ENCODE data around the gene MPO. TPM values are rescaled to one million over a fixed set of nuclear protein-coding genes. Genes with fewer than 3 reads are reported as not detected.

The MPO gene
- total RNA-seq, 2 donors from 2014 or later: not detected

GRCh38 chr17:58234512-58234911, 46.2 kb downstream of the MPO start:
- WGBS, 2 experiments (ENCODE audit: insufficient coverage in 1 of 2, insufficient read length in 1 of 2): 92 to 100% methylated on average over 3 of the region's 3 CpGs
- peaks cover 73% of the 10 kb centered on the region for H3K27me3 ChIP-seq (ENCODE audit: control insufficient read depth, insufficient read depth, low read length, poor library complexity, severe bottlenecking)
- H3K36me3 ChIP-seq (ENCODE audit: control insufficient read depth, insufficient read depth, low read length): no peaks in the 10 kb centered on the region
- H3K9ac ChIP-seq (ENCODE audit: extremely low read depth, low read length, poor library complexity, severe bottlenecking): no peak overlapping the region
- H3K9me3 Mint-ChIP-seq: no peaks in the 10 kb centered on the region
- no peak overlapping the region for H3K4me3 Mint-ChIP-seq
- no peak overlapping the region for H3K4me3 ChIP-seq (ENCODE audit: low read length)
- no peaks in the 10 kb centered on the region for H3K36me3 Mint-ChIP-seq (ENCODE audit: low read depth)
- no peaks in the 10 kb centered on the region for H3K9me3 ChIP-seq (ENCODE audit: control insufficient read depth, low read length)
- H3K27ac Mint-ChIP-seq: no peak overlapping the region
- no peak for TF ChIP-seq CTCF (conservative IDR thresholded peaks at IDR 0.05)
- H3K27ac ChIP-seq (ENCODE audit: low read depth, low read length): no peak overlapping the region
- H3K4me1 ChIP-seq (ENCODE audit: control insufficient read depth, insufficient read depth, low read length): no peaks in the 10 kb centered on the region
- H3K4me1 Mint-ChIP-seq: no peaks in the 10 kb centered on the region
- peak; percentile 15 for DNase-seq
- H3K27me3 Mint-ChIP-seq (ENCODE audit: insufficient read depth): peaks cover 87% of the 10 kb centered on the region

- H3K27ac ChIP-seq (ENCODE audit: low read depth, low read length): no peak overlapping the region
- peak; percentile 24 for DNase-seq
- Mint-ChIP-seq H3K4me3 (no peak overlapping the region), H3K36me3 (ENCODE audit: low read depth) (no peaks in the 10 kb centered on the region), H3K9me3 (no peaks in the 10 kb centered on the region), H3K4me1 (peaks cover 8% of the 10 kb centered on the region), H3K27ac (no peak overlapping the region), H3K27me3 (ENCODE audit: insufficient read depth) (peaks cover 79% of the 10 kb centered on the region)
- H3K9me3 ChIP-seq (ENCODE audit: control insufficient read depth, low read length): no peaks in the 10 kb centered on the region
- H3K4me1 ChIP-seq (ENCODE audit: control insufficient read depth, insufficient read depth, low read length): no peaks in the 10 kb centered on the region
- no peaks in the 10 kb centered on the region for H3K36me3 ChIP-seq (ENCODE audit: control insufficient read depth, insufficient read depth, low read length)
- H3K9ac ChIP-seq (ENCODE audit: extremely low read depth, low read length, poor library complexity, severe bottlenecking): no peak overlapping the region
- H3K27me3 ChIP-seq (ENCODE audit: control insufficient read depth, insufficient read depth, low read length, poor library complexity, severe bottlenecking): peaks cover 63% of the 10 kb centered on the region
- no peak overlapping the region for H3K4me3 ChIP-seq (ENCODE audit: low read length)
- no peak for TF ChIP-seq CTCF (conservative IDR thresholded peaks at IDR 0.05)
- 93 to 100% methylated on average over 3 of the region's 3 CpGs for WGBS, 2 experiments (ENCODE audit: insufficient coverage in 1 of 2, insufficient read length in 1 of 2)
Measured at GRCh38 chr17:58233543-58233942, 47.2 kb downstream of the MPO start.

- H3K9me3 ChIP-seq (ENCODE audit: control insufficient read depth, low read length): no peaks in the 10 kb centered on the region
- no peak for TF ChIP-seq CTCF (conservative IDR thresholded peaks at IDR 0.05)
- no peak overlapping the region for H3K9ac ChIP-seq (ENCODE audit: extremely low read depth, low read length, poor library complexity, severe bottlenecking)
- peak; percentile 83 for DNase-seq
- no peaks in the 10 kb centered on the region for H3K4me1 ChIP-seq (ENCODE audit: control insufficient read depth, insufficient read depth, low read length)
- Mint-ChIP-seq H3K36me3 (ENCODE audit: low read depth) (no peaks in the 10 kb centered on the region), H3K4me1 (peaks cover 12% of the 10 kb centered on the region), H3K27ac (no peak overlapping the region), H3K4me3 (no peak overlapping the region), H3K27me3 (ENCODE audit: insufficient read depth) (peaks cover 79% of the 10 kb centered on the region), H3K9me3 (no peaks in the 10 kb centered on the region)
- no peaks in the 10 kb centered on the region for H3K36me3 ChIP-seq (ENCODE audit: control insufficient read depth, insufficient read depth, low read length)
- H3K4me3 ChIP-seq (ENCODE audit: low read length): no peak overlapping the region
- WGBS, 2 experiments (ENCODE audit: insufficient coverage in 1 of 2, insufficient read length in 1 of 2): 67 to 70% methylated on average over 9 to 12 of the region's 12 CpGs
- no peak overlapping the region for H3K27ac ChIP-seq (ENCODE audit: low read depth, low read length)
- H3K27me3 ChIP-seq (ENCODE audit: control insufficient read depth, insufficient read depth, low read length, poor library complexity, severe bottlenecking): peaks cover 55% of the 10 kb centered on the region
Measured at GRCh38 chr17:58232707-58233156, 48.0 kb downstream of the MPO start.
